ENCODE measurements around the gene CEMIP. TPM values are rescaled to one million over a fixed set of nuclear protein-coding genes. Genes with fewer than 3 reads are reported as not detected.

The CEMIP gene
- total RNA-seq, 1 donor from 2014 or later, result 5.3 TPM

DNA sequence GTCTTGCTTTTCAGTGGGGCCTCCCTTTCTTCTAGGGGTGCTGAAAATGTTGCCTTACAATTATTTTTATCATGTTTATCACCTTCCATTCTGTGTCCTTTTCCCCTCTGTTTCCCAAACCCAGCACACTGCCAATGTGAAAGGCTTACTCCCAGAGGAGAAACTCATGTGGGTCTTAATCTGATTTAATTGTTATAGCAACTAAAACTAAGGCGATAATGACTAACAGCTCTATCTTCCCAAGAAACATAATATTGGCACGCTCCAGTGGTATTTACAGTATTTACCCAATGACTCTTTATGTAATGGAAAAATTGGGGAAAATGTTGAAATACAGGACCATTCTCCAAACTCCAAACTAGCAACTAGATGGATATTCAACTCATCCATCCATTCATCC lies 152.0 kb downstream of the CEMIP start:
- DNase-seq (ENCODE audit: low read depth), result no peak
- TF ChIP-seq, protein P1, sequence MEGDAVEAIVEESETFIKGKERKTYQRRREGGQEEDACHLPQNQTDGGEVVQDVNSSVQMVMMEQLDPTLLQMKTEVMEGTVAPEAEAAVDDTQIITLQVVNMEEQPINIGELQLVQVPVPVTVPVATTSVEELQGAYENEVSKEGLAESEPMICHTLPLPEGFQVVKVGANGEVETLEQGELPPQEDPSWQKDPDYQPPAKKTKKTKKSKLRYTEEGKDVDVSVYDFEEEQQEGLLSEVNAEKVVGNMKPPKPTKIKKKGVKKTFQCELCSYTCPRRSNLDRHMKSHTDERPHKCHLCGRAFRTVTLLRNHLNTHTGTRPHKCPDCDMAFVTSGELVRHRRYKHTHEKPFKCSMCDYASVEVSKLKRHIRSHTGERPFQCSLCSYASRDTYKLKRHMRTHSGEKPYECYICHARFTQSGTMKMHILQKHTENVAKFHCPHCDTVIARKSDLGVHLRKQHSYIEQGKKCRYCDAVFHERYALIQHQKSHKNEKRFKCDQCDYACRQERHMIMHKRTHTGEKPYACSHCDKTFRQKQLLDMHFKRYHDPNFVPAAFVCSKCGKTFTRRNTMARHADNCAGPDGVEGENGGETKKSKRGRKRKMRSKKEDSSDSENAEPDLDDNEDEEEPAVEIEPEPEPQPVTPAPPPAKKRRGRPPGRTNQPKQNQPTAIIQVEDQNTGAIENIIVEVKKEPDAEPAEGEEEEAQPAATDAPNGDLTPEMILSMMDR (IDR thresholded peaks at IDR 0.05; ENCODE audit: insufficient read depth, low read length, severe bottlenecking), result no peak
- Histone ChIP-seq H3K36me3 (ENCODE audit: control insufficient read depth, insufficient read depth, low read length) (no peaks in the 10 kb centered on the region), H3K27me3 (ENCODE audit: control insufficient read depth, insufficient read depth, low read length) (no peaks in the 10 kb centered on the region), H3K4me3 (ENCODE audit: low read depth, low read length) (no peak overlapping the region)
- no peak for FAIRE-seq

DNA sequence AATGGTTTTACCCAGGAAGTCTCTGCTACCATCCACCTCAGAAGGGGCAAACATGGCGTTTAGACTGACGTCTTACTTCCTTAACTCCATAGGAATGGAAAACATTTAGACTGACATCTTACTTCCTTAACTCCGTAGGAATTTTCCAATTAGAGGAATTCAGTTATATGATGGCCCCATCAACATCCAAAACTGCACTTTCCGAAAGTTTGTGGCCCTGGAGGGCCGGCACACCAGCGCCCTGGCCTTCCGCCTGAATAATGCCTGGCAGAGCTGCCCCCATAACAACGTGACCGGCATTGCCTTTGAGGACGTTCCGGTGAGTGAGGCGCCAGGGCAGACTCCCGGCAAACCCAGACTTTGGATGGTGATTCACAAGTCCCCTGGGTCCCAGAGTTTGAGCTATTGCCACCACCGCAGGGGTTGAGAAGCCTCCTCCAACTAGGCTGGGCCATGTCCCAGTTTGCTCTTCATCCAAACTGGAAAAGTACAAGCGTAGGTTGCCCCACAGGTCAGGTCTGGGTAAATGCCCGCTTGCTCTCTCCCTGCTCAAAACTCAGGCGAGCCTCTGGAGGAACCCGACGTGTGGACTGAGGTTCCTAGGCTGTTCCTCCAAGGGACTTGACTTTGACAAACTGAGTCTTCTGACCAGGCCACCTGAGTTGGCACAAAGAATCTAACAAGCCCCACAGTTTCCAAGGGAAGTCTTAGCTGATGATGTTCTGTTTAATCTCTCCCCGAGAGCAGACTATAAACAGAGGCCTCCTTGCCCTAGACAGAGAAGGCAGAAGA lies 152.7 kb downstream of the CEMIP start:
- DNase-seq (ENCODE audit: low read depth) (no peak), FAIRE-seq (no peak)
- Histone ChIP-seq H3K4me3 (ENCODE audit: low read depth, low read length) (no peak overlapping the region), H3K27me3 (ENCODE audit: control insufficient read depth, insufficient read depth, low read length) (no peaks in the 10 kb centered on the region), H3K36me3 (ENCODE audit: control insufficient read depth, insufficient read depth, low read length) (no peaks in the 10 kb centered on the region)
- TF ChIP-seq, protein P1 (IDR thresholded peaks at IDR 0.05; ENCODE audit: insufficient read depth, low read length, severe bottlenecking), result no peak

DNA sequence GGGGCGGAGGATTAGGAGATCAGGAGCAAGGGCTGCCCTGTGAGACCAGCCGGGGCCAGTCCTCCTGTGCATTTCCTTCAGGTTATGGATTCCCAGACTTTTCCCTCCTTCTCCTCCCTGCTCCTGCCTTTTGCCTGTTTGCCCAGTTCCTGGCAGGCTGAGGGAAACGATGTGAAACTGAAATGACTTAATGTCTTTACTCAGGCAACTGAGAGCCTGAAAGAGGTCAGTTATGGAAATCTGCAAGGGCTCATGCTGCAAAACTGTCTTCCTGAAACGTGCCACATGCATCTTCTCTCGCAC lies 153.3 kb downstream of the CEMIP start:
- FAIRE-seq (no peak), DNase-seq (ENCODE audit: low read depth) (no peak)
- TF ChIP-seq, protein P1 (IDR thresholded peaks at IDR 0.05; ENCODE audit: insufficient read depth, low read length, severe bottlenecking), result no peak
- H3K4me3 ChIP-seq (ENCODE audit: low read depth, low read length), result no peak overlapping the region
- H3K36me3 ChIP-seq (ENCODE audit: control insufficient read depth, insufficient read depth, low read length), result no peaks in the 10 kb centered on the region
- no peaks in the 10 kb centered on the region for H3K27me3 ChIP-seq (ENCODE audit: control insufficient read depth, insufficient read depth, low read length)

DNA sequence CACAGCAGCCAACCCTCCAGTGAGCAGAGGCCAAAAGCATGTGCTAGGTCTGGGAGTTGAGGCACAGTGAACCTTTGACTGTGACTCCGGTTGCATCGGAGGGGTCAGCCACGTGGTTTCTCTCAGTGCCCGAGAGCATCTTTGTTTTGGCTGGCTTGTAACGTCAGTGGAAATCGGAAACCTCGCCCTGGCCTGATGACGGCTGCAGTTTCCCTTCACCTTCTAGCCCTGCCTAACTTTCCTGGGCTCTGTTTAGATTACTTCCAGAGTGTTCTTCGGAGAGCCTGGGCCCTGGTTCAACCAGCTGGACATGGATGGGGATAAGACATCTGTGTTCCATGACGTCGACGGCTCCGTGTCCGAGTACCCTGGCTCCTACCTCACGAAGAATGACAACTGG lies 153.8 kb downstream of the CEMIP start:
- FAIRE-seq, result no peak

DNA sequence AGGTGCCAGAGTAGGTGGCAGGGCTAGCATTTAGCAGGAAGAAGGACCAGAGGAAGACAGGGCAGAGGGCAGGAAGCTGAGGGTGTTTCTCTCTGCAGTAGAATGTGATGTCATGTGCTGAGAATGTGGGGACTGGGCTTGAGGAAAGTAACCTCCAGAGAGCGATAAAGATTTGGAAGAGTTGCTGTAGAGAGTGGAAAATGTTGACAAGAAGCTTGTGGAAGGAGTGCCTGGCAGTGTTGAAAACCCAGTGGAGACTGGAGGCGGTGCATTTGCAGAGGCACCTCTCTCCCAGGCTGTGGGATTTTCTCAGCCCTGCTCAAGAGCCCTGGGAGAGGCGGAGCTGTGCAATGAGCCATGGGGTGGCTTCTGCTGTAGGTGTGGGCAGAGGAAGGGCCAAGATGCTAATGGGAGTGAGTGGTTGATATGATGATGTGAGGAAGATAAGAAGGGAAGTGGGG lies 155.6 kb downstream of the CEMIP start:
- FAIRE-seq (no peak), DNase-seq (ENCODE audit: low read depth) (no peak)
- TF ChIP-seq, protein P1 (IDR thresholded peaks at IDR 0.05; ENCODE audit: insufficient read depth, low read length, severe bottlenecking), result no peak
- Histone ChIP-seq H3K4me3 (ENCODE audit: low read depth, low read length) (no peak overlapping the region), H3K27me3 (ENCODE audit: control insufficient read depth, insufficient read depth, low read length) (no peaks in the 10 kb centered on the region), H3K36me3 (ENCODE audit: control insufficient read depth, insufficient read depth, low read length) (no peaks in the 10 kb centered on the region)

More for the DNA sequence above, 153.8 kb downstream of the CEMIP start:
- TF ChIP-seq, protein P1 (IDR thresholded peaks at IDR 0.05; ENCODE audit: insufficient read depth, low read length, severe bottlenecking), result no peak
- Histone ChIP-seq H3K4me3 (ENCODE audit: low read depth, low read length) (no peak overlapping the region), H3K36me3 (ENCODE audit: control insufficient read depth, insufficient read depth, low read length) (no peaks in the 10 kb centered on the region), H3K27me3 (ENCODE audit: control insufficient read depth, insufficient read depth, low read length) (no peaks in the 10 kb centered on the region)
- no peak for DNase-seq (ENCODE audit: low read depth)

Measured in bronchial epithelial cell (primary cell).